GM18499 (cell line): ENCODE data around the gene SMOC1.

Experiments
- ATAC-seq: cut with Tn5 transposase; IDR thresholded peaks from one replicate; pipeline ENCODE4 v1.9.1; 2021; ENCODE audit warnings: moderate number of reproducible peaks; ENCODE audit not compliant: insufficient read depth, unreplicated experiment

The SMOC1 gene

GRCh38 chr14:69879175-69880043 lies at the start of gene SMOC1:
TSS of gene SMOC1 (plus strand) at chr14:69879416. CDS start at chr14:69879679, 263 bp downstream.
- ATAC-seq: no peak

GRCh38 chr14:69838881-69839416 lies 40.3 kb upstream of the SMOC1 start:
- ATAC-seq: no peak

- ATAC-seq: no peak
Observed at GRCh38 chr14:69839661-69840060, 39.6 kb upstream of the SMOC1 start.

- ATAC-seq: no peak
Observed at GRCh38 chr14:69841656-69842055, 37.6 kb upstream of the SMOC1 start.

GRCh38 chr14:69842686-69843420 lies 36.4 kb upstream of the SMOC1 start:
- ATAC-seq: no peak

GRCh38 chr14:69844171-69844570 lies 35.0 kb upstream of the SMOC1 start:
- ATAC-seq: no peak

GRCh38 chr14:69845050-69845581 lies 34.1 kb upstream of the SMOC1 start:
- ATAC-seq: no peak

GRCh38 chr14:69845787-69846186 lies 33.4 kb upstream of the SMOC1 start:
- no peak for ATAC-seq

GRCh38 chr14:69848156-69848555 lies 31.1 kb upstream of the SMOC1 start:
- no peak for ATAC-seq

GRCh38 chr14:69848903-69849391 lies 30.3 kb upstream of the SMOC1 start:
- ATAC-seq: no peak

GRCh38 chr14:69850086-69850735 lies 29.0 kb upstream of the SMOC1 start:
- ATAC-seq: no peak

GRCh38 chr14:69850736-69851112 lies 28.5 kb upstream of the SMOC1 start:
- ATAC-seq: no peak

- ATAC-seq: no peak
Observed at GRCh38 chr14:69852531-69853321, 26.5 kb upstream of the SMOC1 start.

- no peak for ATAC-seq
Observed at GRCh38 chr14:69853774-69854173, 25.4 kb upstream of the SMOC1 start.

GRCh38 chr14:69854598-69854997 lies 24.6 kb upstream of the SMOC1 start:
- ATAC-seq: no peak

GRCh38 chr14:69855180-69855832 lies 23.9 kb upstream of the SMOC1 start:
- ATAC-seq: no peak

- no peak for ATAC-seq
Observed at GRCh38 chr14:69858801-69859200, 20.4 kb upstream of the SMOC1 start.

- no peak for ATAC-seq
Observed at GRCh38 chr14:69859591-69859990, 19.6 kb upstream of the SMOC1 start.

GRCh38 chr14:69860221-69860620 lies 19.0 kb upstream of the SMOC1 start:
- ATAC-seq: no peak
